CD4-positive, alpha-beta T cell treated with Interleukin-6 at 100 ng/mL for 8 hours (primary cell): ENCODE measurements around the gene CXCL6.

Experiments used
- DNase-seq: peaks from one replicate; pipeline ENCODE4 v3.0.0-alpha.2; 2020; ENCODE audit warnings: mixed read lengths, low spot score

Gene CXCL6

DNA sequence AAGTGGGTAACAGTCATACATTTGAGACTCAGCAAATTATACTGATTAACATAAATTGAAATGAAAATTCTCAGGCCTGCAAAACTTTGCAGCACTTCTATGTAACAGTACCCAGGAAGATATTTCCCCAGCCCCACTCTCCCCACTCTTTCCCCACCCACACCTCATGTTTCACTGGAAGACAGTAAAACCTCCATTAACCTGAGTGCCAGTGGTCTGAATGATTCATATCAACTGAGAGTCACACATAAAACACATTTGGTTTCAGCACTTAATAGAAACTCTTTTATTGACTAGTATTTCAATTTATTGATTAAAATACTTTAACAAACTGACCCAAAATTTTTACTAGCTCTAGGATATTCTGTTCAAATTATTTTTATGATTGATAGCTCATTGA lies 6.9 kb downstream of the CXCL6 start:
- no peak for DNase-seq

GRCh38 chr4:73844345-73844744 lies 7.9 kb downstream of the CXCL6 start:
- no peak for DNase-seq

GRCh38 chr4:73844806-73845205 lies 8.3 kb downstream of the CXCL6 start:
- no peak for DNase-seq

DNA sequence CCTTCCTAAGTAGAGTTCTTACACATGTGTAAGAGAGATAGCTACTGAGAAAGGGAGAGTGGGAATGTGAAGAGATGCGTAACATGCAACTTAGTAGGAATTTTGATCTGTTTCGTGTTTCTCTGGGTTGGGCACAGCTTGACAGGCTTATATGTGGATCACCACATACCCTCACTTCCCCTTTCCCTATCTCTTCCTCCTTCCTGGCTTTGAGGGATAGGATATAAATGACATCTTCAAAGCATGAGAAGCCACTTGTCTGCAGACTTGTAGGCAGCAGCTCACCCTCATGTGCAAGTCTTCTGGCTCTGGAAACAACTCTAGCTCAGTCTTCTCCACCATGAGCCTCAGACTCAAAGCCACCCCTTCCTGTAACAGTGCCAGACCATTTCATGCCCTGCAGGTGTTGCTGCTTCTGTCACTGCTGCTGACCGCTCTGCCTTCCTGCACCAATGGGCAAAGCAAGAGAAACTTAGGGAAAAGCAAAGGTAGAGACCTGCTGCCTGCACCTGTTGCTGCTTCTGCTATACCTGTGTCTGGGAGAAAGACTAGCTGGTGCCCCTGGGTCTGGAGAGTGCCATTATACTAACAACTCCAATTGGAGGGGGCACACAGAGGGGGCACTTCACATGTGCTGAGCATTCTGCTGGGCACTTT lies 11.2 kb downstream of the CXCL6 start:
- DNase-seq: no peak

- DNase-seq: no peak
Observed at GRCh38 chr4:73848183-73848777, 11.8 kb downstream of the CXCL6 start.

DNA sequence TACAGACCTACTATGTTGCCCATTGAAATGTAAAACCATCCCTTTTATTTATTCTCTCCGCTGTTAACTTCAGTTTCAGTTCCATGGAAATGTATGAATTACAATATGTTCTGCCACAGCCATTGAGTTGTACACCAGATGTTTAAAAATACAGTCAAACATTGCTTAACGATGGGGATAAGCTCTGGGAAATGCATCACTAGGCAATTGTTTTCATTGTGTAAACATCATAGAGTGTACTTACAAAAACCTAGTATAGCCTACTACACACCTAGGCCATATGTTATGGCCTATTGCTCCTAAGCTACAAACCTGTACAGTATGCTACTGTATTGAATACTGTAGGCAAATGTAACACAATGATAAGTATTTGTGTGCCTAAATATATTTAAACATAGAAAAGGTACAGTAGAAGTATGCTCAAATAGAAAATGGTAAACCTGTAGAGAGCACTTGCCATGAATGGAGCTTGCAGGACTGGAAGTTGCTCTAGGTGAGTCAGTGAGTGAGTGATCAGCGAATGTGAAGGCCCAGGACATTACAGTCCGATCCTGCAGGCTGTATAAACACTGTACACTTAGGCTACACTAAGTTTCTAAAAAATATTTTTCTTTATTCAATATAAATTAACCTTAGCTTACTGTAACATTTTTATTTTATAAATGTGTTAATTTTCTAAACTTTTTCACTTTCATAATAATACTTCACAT lies 13.9 kb downstream of the CXCL6 start:
- DNase-seq: no peak

GRCh38 chr4:73851293-73851692 lies 14.8 kb downstream of the CXCL6 start:
- DNase-seq: no peak

DNA sequence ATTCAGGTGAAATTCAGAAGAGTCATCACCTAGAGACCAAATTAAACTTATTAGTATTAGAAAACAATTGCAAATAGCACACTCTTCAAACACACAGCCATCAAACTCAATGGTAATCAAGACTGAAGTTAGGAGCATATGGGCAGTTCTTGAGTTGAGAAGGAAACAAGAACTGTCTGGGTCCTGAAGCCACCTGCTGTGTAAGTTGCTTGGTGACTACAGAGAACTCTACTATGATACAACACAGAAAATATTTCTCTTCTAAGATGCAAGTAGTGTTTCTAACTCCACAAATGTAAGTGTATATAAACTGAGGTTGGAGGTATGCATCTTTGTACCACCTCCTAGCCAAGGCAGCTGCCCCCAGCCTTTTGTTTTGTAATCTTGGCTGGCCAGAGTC lies 16.3 kb downstream of the CXCL6 start:
- DNase-seq: no peak

GRCh38 chr4:73853246-73853704 lies 16.8 kb downstream of the CXCL6 start, which contains the start of gene PF4V1:
Gene PF4V1, plus strand, starts transcription at chr4:73853296. Its CDS starts 67 bp downstream, at chr4:73853363.
- no peak for DNase-seq

DNA sequence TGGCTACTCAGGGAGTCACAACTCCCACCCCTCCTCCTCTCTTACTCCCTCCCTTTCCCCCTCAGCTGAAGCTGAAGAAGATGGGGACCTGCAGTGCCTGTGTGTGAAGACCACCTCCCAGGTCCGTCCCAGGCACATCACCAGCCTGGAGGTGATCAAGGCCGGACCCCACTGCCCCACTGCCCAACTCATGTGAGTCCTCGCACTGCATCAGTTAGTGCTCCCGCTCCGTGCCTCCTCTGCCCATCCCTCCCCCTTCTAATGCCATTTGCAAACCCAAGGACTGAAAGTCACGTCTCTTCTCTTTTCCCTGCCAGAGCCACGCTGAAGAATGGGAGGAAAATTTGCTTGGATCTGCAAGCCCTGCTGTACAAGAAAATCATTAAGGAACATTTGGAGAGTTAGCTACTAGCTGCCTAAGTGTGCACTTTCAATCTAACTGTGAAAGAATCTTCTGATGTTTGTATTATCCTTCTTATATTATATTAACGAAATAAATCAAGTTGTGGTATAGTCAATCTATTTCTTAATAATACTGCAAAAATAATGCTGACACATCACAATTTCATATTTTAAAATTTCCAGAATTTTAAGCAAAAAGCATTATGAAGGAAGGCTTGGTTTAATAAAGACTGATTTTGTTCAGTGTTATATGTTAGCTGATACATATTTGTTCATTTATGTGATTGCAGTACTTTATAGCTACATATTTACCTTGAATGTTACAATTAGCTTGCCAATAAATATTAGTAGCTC lies 17.4 kb downstream of the CXCL6 start:
- no peak for DNase-seq

- no peak for DNase-seq
Observed at GRCh38 chr4:73855406-73855805, 18.9 kb downstream of the CXCL6 start.

DNA sequence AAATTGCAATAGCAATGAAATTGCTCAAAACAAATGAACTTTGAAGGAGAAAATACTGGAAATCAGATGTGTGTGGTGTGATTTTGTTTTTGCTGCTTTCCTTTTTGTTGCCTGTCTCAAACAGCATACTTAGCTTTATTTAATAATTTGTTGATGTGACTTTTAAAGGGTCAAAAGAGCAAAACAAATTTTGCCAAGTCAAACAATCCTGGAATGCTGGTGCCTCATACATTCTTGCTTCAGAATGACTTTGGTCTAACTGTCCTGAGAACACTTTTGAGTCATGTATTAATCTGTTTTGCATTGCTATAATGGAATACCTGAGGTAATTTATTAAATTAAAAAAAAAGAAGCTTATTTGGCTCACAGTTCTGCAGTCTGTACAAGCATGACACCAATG lies 20.0 kb downstream of the CXCL6 start:
- no peak for DNase-seq

DNA sequence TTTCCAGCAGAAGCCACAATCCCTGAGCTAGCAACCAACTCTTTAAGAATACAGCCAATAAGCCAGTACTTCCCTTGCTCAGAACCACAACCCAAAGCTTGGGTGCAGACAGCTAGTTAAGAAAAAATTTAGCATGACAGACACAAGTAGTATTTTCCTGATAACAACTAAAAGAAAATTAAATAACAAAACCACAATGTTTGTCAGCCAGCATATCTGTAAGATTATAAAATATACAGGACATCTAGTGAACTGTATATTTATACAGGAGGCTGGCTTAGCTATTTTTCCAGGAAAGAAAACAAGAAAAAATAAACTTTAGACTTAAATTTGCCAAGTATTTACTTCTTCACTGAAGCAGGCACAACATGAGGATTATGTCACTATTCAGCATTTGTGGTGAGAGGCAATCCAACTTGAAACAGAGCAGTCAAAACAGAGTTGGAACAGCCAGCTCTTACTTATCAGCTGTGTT lies 23.2 kb downstream of the CXCL6 start:
- no peak for DNase-seq

- no peak for DNase-seq
Observed at GRCh38 chr4:73860181-73860580, 23.7 kb downstream of the CXCL6 start.

DNA sequence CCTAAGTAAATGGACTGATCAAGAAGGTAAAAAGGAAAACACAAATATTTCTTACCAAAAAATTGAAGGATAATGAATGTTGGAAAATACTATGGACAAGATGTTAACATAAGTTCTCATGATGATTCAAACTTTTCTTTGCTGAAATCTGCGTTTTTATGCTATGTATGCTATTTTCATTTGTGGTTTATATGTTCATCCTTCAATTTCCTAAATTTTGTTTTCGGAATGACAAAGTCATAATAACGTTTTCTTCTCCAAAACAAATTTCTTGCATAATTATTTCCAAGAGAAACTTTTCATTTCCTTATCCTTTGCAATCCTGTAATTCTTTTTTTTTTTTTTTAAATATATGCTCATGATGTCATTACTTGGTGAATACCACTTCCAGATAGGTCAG lies 24.4 kb downstream of the CXCL6 start:
- no peak for DNase-seq

DNA sequence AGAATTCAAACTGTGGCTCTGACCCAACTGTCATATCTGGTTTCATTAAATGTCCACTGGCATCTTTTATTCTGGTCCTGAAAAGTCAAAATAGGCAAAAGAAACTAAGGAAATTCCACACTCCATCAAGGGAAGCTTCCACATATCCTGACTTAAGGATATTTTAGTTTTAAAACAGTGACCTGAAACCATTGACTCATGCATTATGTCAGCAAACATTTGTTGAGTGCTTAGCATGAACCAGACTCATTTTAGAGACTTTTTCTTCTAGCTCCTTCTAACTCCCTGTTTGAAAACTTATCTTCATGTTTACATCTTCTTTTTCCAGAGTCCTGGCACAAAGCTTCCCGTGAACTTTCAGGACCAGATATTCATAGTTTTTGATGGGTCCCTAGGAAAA lies 25.8 kb downstream of the CXCL6 start:
- DNase-seq: no peak

GRCh38 chr4:73864365-73864764 lies 27.9 kb downstream of the CXCL6 start:
- DNase-seq: no peak

DNA sequence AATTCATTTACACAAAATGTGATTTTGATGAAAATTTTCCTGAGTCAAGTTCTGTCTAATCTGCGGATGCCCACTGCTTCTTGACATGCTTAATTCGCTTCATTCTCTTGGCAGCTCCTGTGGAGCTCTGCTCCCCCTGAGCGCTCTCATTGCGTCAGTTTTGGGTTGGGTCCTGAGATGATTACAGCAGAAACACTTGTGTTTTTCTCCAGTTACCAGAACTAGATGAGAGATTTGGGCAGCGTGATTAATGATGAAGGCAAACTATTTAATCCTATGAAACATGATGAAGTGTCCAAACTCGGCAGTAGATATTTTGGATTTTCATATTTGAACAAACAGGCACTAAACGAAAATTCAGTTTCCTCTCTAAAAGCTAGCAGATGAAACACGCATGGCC lies 28.5 kb downstream of the CXCL6 start:
- DNase-seq: no peak

- no peak for DNase-seq
Observed at GRCh38 chr4:73865431-73866096, 29.1 kb downstream of the CXCL6 start.

DNA sequence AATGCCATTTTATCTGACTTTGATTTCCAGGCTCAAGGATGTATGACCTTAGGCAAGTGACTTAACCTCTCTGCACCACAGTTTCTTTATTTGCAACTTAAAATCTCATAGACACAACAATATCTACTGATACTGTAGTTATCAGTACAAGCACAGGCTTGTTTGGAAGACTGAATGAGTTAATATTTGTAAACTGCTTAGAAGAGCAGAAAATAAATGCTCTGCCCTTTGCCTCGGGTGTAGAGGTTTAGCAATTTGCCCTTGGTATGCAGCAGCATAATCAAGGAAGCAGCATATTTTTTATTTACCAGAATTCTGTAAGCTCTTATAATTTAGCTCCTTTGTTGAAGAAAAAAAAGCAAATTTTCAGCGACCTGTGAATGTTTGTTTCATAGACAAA lies 29.8 kb downstream of the CXCL6 start:
- no peak for DNase-seq

GRCh38 chr4:73867783-73868182 lies 31.3 kb downstream of the CXCL6 start:
- DNase-seq: no peak
